Activated naive CD8-positive, alpha-beta T cell treated with anti-CD3 and anti-CD28 coated beads for 36 hours (primary cell): Measurements from ENCODE around the gene ROBO1. TPM values are rescaled to one million over a fixed set of nuclear protein-coding genes. Genes with fewer than 3 reads are reported as not detected.

ENCODE experiments used
- DNase-seq: peaks from one replicate; pipeline ENCODE4 v3.0.0; 2021
- H3K27ac Mint-ChIP-seq: one replicate; pipeline ENCODE4 v1.8.0; 2022; ENCODE audit warnings: mild to moderate bottlenecking, moderate library complexity, mixed read lengths
- H3K27me3 Mint-ChIP-seq: one replicate; pipeline ENCODE4 v1.8.0; 2022; ENCODE audit warnings: mild to moderate bottlenecking, mixed read lengths
- H3K36me3 Mint-ChIP-seq: one replicate; pipeline ENCODE4 v1.8.0; 2021; ENCODE audit warnings: mild to moderate bottlenecking, mixed read lengths
- H3K4me1 Mint-ChIP-seq: one replicate; pipeline ENCODE4 v1.8.0; 2021; ENCODE audit warnings: mixed read lengths
- H3K4me3 Mint-ChIP-seq: one replicate; pipeline ENCODE4 v1.8.0; 2022; ENCODE audit warnings: mild to moderate bottlenecking, moderate library complexity, mixed read lengths
- H3K9me3 Mint-ChIP-seq: one replicate; pipeline ENCODE4 v1.8.0; 2022; ENCODE audit warnings: mixed read lengths
- total RNA-seq, 2 experiments: library from RNA; stranded (reverse); gene quantifications; one replicate each; pipeline ENCODE4 v1.2.3, GENCODE V29; 2021

Gene ROBO1
- total RNA-seq, 2 experiments from 2014 or later: 13.8 to 16.5 TPM

DNA sequence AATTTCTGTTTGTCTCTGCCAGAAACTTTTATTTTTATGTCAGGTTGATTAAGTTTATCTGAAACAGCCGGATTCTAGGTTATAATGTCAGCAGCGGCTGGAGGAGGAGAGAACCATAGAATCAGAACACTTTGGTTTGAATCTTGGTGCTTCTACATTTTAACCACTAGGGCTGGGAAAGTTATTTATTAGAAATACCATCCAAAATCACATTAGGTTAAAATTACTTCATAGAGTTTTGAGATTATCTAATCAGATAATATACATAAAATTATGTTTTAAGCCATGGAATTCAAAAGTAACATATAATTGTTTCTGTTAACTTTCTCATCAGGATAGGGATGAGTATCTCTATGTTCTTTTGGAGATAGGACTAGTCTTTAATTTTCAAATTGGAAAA is 502.9 kb downstream of the ROBO1 start:
- Mint-ChIP-seq H3K4me3 (no peak overlapping the region), H3K27me3 (no peaks in the 10 kb centered on the region), H3K4me1 (no peaks in the 10 kb centered on the region), H3K27ac (no peak overlapping the region), H3K36me3 (no peaks in the 10 kb centered on the region), H3K9me3 (peaks cover 4% of the 10 kb centered on the region)
- DNase-seq: no peak

DNA sequence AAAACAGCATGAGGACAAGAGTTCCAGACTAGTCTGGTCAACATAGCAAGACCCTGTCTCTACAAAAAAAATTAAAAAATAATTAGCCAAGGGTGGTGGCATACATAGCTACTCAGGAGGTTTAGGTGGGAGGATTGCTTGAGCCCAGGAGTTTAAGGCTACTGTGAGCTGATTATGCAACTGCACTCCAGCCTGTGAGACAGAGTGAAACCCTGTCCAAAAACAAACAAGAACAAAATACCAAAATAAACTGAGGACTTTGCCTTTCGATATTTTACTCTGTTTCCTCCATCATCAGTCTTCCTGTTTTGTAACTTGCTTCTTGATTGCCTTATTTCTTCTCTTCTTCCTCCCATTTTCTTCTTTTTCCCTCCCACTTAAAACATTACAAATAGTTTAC is 504.4 kb downstream of the ROBO1 start:
- Mint-ChIP-seq H3K4me3 (no peak overlapping the region), H3K9me3 (peaks cover 2% of the 10 kb centered on the region), H3K27me3 (no peaks in the 10 kb centered on the region), H3K4me1 (no peaks in the 10 kb centered on the region), H3K27ac (no peak overlapping the region), H3K36me3 (no peaks in the 10 kb centered on the region)
- DNase-seq: no peak

DNA sequence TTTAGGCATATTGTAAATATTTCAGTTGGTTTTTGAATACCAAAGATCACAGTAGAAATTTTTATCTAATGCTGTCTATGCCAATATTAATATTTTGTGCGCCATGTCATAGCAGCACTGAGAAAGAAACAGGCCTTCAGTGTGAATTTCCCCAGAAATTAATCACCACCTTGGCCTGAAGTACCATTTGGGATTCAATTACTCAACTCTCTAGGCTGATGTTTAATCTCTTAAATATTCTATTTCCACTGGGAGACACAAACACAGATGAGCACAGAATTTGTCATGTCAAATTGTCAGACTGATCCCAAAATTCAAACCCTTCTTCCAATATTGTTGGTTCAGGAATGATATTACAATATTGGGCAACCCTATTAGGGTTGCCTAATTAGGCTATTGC is 509.3 kb downstream of the ROBO1 start:
- H3K4me1 Mint-ChIP-seq: no peaks in the 10 kb centered on the region
- no peaks in the 10 kb centered on the region for H3K36me3 Mint-ChIP-seq
- H3K27me3 Mint-ChIP-seq: no peaks in the 10 kb centered on the region

DNA sequence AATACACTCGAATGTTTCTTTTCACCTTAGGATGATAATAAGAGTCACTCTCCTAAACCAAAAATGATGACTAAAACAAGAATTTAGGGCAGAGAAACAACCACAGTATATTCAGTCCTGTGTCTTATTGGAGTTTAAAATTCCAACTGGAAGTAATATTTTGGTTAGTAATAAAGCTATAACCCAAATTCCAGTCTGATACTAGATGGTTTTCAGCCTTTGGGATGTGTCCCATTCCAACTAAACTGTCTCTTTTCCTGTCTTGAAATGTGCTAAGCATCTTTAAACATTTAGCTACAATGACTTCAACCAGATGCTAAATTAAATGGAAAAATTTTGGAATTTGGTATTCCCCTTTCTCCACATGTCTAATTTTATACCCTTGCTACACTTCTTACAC is 510.0 kb downstream of the ROBO1 start:
- no peaks in the 10 kb centered on the region for H3K4me1 Mint-ChIP-seq
- H3K27ac Mint-ChIP-seq: no peak overlapping the region
- H3K36me3 Mint-ChIP-seq: no peaks in the 10 kb centered on the region
- DNase-seq: no peak
- no peaks in the 10 kb centered on the region for H3K27me3 Mint-ChIP-seq
- peaks cover 2% of the 10 kb centered on the region for H3K9me3 Mint-ChIP-seq
- H3K4me3 Mint-ChIP-seq: no peak overlapping the region

More for the DNA sequence above, 509.3 kb downstream of the ROBO1 start:
- Mint-ChIP-seq H3K27ac (no peak overlapping the region), H3K9me3 (peaks cover 2% of the 10 kb centered on the region), H3K4me3 (no peak overlapping the region)
- no peak for DNase-seq

DNA sequence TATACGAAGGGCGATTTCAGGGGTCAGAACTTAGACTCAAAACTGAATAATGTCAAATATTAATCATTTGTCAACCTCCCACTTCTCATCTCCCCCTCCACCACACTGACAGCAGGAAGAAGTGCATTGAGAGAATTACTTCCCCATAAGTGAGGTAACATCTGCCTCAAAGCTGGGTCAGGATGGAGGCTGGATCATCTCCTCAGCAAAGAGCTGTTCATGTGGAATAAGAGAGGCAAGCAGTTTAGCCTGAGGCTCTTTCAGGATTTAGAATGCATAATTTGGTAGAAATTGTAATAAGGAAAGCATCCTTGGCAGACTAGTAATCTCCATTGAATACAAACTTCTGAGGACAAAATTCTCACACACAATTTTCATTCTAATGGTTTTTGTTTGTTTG is 512.1 kb downstream of the ROBO1 start:
- no peaks in the 10 kb centered on the region for H3K4me1 Mint-ChIP-seq
- H3K4me3 Mint-ChIP-seq: no peak overlapping the region
- H3K9me3 Mint-ChIP-seq: peaks cover 2% of the 10 kb centered on the region
- DNase-seq: no peak
- H3K36me3 Mint-ChIP-seq: no peaks in the 10 kb centered on the region
- no peak overlapping the region for H3K27ac Mint-ChIP-seq
- H3K27me3 Mint-ChIP-seq: no peaks in the 10 kb centered on the region

DNA sequence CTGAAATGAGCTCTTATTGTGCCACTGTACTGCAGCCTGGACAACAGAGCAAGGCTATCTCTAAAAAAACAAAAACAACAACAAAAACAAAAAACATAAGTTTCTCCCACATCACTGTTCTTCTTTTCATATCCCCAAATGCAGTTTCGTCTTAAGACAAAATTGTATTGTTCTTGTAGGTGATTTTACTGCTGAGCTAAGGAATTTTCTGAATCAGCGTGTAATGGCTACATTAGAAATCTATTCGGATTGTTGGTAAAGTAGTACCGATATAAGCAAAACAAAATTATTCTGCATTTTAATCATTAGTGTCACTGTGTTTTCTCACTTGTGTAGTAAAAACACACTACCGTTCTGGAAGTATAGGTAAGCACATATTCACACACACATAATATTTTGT is 512.5 kb downstream of the ROBO1 start:
- H3K4me1 Mint-ChIP-seq: no peaks in the 10 kb centered on the region
- DNase-seq: no peak
- no peak overlapping the region for H3K27ac Mint-ChIP-seq
- H3K27me3 Mint-ChIP-seq: no peaks in the 10 kb centered on the region
- H3K4me3 Mint-ChIP-seq: no peak overlapping the region
- peaks cover 2% of the 10 kb centered on the region for H3K9me3 Mint-ChIP-seq
- no peaks in the 10 kb centered on the region for H3K36me3 Mint-ChIP-seq

DNA sequence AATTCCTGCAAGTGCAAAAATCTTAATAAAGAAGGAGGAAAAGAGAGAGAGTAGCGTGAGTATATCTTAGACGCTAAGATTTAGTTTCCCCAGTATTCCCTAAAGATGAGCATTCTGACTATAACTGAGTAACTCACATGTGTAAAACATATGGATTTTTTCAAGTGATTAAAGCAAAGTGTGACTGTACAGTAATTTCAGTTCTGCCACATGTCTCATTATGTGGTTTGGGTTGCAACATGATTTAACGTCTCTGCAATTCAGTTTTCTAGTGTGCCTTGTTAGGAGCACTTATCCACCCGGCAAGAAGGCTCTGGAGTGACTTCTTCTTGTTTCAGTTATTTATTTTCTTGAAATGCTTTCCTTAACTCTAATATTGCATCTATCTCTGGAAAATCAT is 514.1 kb downstream of the ROBO1 start:
- H3K27ac Mint-ChIP-seq: no peak overlapping the region
- no peaks in the 10 kb centered on the region for H3K36me3 Mint-ChIP-seq
- no peak for DNase-seq
- peaks cover 2% of the 10 kb centered on the region for H3K9me3 Mint-ChIP-seq
- no peaks in the 10 kb centered on the region for H3K4me1 Mint-ChIP-seq
- no peaks in the 10 kb centered on the region for H3K27me3 Mint-ChIP-seq
- no peak overlapping the region for H3K4me3 Mint-ChIP-seq

DNA sequence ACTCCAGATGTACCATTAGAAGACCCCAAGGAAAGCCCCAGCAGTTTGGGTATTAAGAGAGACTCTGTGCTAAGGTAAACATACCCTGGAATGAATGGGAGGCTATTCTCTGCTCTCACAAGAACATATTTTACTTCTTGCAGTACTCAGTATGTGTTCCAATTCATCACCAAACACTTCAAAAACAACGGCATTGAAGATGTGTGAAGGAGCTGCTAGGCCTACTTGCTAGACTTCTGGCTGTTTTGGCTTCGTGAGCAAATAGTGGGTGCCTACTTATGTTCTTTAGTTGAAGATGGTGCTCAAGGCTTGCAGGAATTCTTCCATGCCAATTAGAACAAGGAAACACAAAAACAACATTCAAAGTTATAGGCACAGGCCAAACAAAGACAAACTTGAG is 514.5 kb downstream of the ROBO1 start:
- Mint-ChIP-seq H3K27me3 (no peaks in the 10 kb centered on the region), H3K36me3 (no peaks in the 10 kb centered on the region), H3K27ac (no peak overlapping the region), H3K4me3 (no peak overlapping the region), H3K4me1 (no peaks in the 10 kb centered on the region), H3K9me3 (peaks cover 2% of the 10 kb centered on the region)
- DNase-seq: no peak

DNA sequence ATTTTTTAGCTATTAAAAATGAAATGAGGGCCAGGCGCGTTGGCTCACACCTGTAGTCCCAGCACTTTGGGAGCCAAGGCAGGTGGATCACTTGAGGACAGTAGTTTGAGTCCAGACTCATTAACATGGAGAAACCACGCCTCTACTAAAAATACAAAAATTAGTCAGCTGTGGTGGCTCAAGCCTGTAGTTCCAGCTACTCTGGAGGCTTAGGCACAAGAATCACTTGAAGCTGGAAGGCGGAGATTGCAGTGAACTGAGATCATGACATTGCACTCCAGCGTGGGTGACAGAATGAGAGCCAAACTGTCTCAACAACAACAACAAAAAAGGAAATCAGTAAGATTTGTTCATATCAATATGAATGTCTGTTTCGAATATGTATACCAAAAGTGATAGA is 517.1 kb downstream of the ROBO1 start:
- no peak for DNase-seq
- Mint-ChIP-seq H3K4me3 (no peak overlapping the region), H3K27ac (no peak overlapping the region), H3K4me1 (no peaks in the 10 kb centered on the region), H3K36me3 (no peaks in the 10 kb centered on the region), H3K9me3 (peaks cover 2% of the 10 kb centered on the region), H3K27me3 (no peaks in the 10 kb centered on the region)

DNA sequence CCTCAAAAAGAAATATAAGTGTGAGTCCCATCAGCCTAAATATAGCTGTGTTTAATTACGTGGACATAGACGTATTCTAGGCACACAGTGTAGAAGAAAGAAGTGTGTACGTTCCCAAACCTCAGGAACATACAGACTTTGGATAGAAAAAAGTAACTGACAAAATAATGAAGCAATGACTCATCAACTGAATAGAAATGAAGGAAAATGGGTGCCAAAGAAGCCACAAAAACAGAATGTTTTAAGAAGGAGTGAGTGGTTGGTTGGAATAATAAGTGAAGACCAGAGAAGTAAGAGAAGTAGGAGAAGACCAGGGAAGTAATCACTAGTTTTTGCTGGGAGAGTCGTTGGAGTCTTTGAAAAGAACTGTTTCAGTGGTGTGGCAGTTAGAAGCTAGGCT is 518.1 kb downstream of the ROBO1 start:
- Mint-ChIP-seq H3K4me3 (no peak overlapping the region), H3K27me3 (no peaks in the 10 kb centered on the region), H3K9me3 (peaks cover 2% of the 10 kb centered on the region), H3K27ac (no peak overlapping the region), H3K4me1 (no peaks in the 10 kb centered on the region), H3K36me3 (no peaks in the 10 kb centered on the region)
- DNase-seq: no peak

DNA sequence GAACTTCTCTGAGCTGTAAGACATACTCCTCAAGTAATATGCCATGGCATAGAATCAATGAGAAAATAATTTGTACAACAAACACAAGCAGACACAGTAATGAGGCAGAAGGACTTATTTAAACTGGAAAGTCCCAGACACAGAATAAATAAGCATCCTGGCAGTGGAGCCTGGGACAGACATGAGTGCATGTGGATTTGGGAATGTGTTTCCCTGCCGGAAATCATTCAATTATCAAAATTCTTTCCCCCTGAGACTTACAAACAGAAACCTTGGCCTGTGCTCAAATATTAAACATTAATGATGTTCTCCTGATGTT is 520.1 kb downstream of the ROBO1 start:
- Mint-ChIP-seq H3K4me1 (no peaks in the 10 kb centered on the region), H3K27ac (no peak overlapping the region), H3K36me3 (no peaks in the 10 kb centered on the region), H3K27me3 (no peaks in the 10 kb centered on the region), H3K4me3 (no peak overlapping the region), H3K9me3 (peaks cover 2% of the 10 kb centered on the region)
- DNase-seq: no peak

DNA sequence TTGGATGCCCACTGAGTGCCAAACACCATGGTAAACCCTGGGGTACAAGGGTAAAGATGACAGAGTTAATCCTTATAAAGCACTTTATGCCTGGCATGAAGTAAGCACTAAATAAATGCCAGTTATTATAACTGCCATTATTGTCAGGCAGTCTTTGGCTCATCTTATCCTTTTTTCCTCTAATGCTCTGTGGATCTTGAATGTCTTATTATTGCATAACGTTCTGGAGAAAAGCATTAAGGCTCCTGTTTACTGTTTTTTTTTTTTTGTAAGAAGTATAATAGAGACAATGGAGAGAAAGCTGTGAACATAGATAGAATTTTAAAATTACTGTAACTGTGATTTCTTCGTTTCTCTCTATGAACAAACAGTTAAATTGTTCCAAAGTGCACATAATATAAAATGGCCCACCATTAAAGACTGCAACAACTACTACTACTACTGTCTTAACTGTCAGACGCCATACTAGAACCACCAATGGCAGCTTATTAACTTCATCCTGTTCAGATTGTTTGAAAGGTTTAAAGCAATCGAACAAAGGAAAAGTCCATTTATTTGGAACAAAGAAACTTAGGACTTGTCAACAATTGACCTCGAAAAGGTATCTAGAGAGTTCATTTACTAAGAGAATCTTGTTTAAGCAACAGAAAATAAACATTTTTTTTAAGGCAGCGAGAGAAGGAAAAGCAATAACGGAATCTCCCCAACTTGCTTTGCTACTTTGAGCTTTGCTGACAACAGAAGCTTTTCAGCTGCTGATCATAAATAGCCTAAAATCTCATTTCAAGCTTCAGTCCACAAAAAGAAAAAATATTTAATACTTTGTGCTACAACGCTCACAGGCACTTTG is 520.7 kb downstream of the ROBO1 start:
- Mint-ChIP-seq H3K27ac (no peak overlapping the region), H3K4me3 (no peak overlapping the region), H3K27me3 (no peaks in the 10 kb centered on the region), H3K4me1 (no peaks in the 10 kb centered on the region), H3K9me3 (peaks cover under 1% of the 10 kb centered on the region), H3K36me3 (no peaks in the 10 kb centered on the region)
- DNase-seq: no peak

DNA sequence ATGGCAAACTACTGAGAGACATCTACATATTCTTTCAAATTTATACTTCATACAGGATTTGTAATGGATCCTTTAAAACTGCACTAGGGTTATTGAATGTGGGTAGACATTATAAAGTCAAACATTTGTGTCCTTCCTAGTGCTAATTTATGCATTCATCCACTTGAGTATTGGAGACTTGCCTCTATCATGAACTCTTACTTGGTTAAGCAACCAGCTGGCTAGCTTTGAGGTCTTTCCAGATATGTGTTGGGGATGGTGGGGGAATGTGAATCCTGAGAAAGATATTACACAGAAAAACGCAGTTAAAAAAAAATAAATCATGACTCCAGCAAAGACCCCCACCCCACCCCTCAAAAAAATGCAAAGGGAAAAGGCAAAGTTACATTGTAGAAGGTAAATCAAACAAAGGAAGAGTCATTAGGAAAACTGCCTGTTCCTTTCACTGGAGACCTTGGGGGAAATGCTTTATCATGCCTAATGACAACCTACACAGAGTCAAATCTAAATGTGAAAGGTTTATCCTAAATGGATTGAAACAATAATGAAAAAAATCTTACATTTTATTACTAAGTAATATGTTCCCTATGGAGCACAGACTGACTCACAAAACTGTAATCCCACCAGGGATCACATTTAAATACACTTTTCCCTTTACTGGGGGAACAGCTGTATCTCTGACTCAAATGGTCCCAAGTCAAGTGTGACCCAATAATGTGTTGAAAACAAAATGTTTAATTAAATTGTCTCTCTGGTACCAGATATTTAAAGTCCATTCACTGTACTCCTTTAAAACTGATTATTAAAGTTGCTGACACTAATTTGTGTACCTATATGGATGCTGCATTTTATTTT is 522.3 kb downstream of the ROBO1 start:
- Mint-ChIP-seq H3K4me1 (no peaks in the 10 kb centered on the region), H3K4me3 (no peak overlapping the region), H3K36me3 (no peaks in the 10 kb centered on the region), H3K9me3 (no peaks in the 10 kb centered on the region), H3K27ac (no peak overlapping the region), H3K27me3 (no peaks in the 10 kb centered on the region)
- no peak for DNase-seq

DNA sequence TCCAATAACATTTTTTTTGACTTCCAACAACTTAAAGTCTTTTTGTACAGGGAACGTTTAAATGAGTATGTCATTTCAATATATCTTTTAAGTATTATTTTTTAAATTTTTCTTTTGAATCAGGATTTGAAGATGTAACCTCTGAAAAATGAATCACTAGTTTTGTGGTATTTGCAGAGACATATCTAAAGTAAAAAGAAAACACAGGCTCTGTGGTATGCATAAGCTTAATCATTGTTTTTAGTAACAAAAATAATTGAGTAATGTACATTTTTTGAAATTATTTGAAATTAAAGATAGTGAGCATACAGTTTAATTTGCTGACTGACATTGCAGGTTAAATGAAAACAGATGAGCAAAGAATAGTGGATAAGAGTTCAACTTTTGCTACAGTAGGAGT is 531.3 kb downstream of the ROBO1 start:
- no peaks in the 10 kb centered on the region for H3K27me3 Mint-ChIP-seq
- H3K27ac Mint-ChIP-seq: no peak overlapping the region
- no peaks in the 10 kb centered on the region for H3K4me1 Mint-ChIP-seq
- no peak for DNase-seq
- H3K9me3 Mint-ChIP-seq: peaks cover 2% of the 10 kb centered on the region
- no peak overlapping the region for H3K4me3 Mint-ChIP-seq
- no peaks in the 10 kb centered on the region for H3K36me3 Mint-ChIP-seq

DNA sequence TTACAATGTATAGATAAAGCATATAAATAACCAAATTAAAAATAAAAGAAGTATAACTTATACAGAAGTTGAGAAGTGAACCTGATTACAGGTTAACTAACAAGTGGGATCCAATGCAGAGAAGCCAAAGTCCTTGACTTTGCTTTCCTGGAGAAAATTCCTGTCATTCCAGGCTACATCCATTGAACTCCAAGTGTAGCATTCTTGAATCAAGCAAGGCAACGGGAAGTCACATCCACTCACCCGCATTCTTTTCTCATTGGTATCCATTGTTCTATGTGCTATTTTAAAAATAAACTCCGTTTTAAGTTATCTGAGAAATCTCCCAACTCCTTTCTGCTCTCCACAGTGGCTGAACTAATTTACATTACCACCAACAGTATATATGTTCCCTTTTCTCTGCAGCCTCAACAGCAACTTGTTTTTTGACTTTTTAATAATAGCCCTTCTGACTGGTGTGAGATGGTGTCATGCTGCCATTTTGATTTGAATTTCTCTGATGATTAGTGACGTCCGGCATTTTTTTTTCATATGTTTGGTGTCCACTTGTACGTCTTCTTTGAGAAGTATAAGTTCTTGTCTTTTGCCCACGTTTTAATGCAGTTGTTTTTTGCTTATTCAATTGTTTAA is 534.3 kb downstream of the ROBO1 start:
- Mint-ChIP-seq H3K9me3 (peaks cover 3% of the 10 kb centered on the region), H3K36me3 (no peaks in the 10 kb centered on the region), H3K4me3 (no peak overlapping the region), H3K27me3 (no peaks in the 10 kb centered on the region), H3K4me1 (no peaks in the 10 kb centered on the region), H3K27ac (no peak overlapping the region)
- no peak for DNase-seq
